A549 (cell line): ENCODE results near the gene KHNYN.
"Not testable (repeated sequence)": the region's sequence is repeated elsewhere in the genome, so short reads cannot be mapped to it uniquely, and the experiment has no call there.

ENCODE experiments used
- BHLHE40 ChIP-seq: IDR thresholded peaks from 2 replicates; pipeline ENCODE4 v1.6.1; 2012; ENCODE audit warnings: low read depth, low read length, inconsistent platforms
- CHD2 ChIP-seq: fragments of 150-350 bp; IDR thresholded peaks from 2 replicates; pipeline ENCODE4 v1.6.1; 2014; ENCODE audit warnings: low read length; ENCODE audit not compliant: partially characterized antibody
- CTCF ChIP-seq: fragments of >200 bp; sonication (Bioruptor Twin); formaldehyde crosslinking; IDR thresholded peaks from 3 replicates; pipeline ENCODE4 v1.5.1; 2016
- HOXB5 ChIP-seq: fragments of 250-450 bp; sonication (Bioruptor Pico); IDR thresholded peaks from 2 replicates; pipeline ENCODE4 v1.5.0; 2020; ENCODE audit warnings: mild to moderate bottlenecking, moderate library complexity
- JUN ChIP-seq, 2 experiments: fragments of >200 bp; sonication (Bioruptor Twin); formaldehyde crosslinking; IDR thresholded peaks; 2 replicates in 1 of 2; 3 replicates in 1 of 2; pipeline ENCODE4 v1.6.1; 2016 to 2017
- KDM1A ChIP-seq: fragments of 200-600 bp; sonication (generic); IDR thresholded peaks from 2 replicates; pipeline ENCODE4 v1.6.1; 2016; ENCODE audit warnings: low read depth, mild to moderate bottlenecking
- MYC ChIP-seq: IDR thresholded peaks from 2 replicates; pipeline ENCODE4 v1.6.1; 2012; ENCODE audit warnings: mild to moderate bottlenecking, inconsistent platforms, low read length, improper control_type of control experiment, borderline replicate concordance
- POLR2A ChIP-seq: IDR thresholded peaks from 2 replicates; pipeline ENCODE4 v1.6.1; 2012; ENCODE audit warnings: mild to moderate bottlenecking, low read length
- RAD21 ChIP-seq, 2 experiments: fragments of >200 bp in 1 of 2; sonication (Bioruptor Twin) in 1 of 2; formaldehyde crosslinking in 1 of 2; IDR thresholded peaks in 1 of 2; conservative IDR thresholded peaks in 1 of 2; 2 replicates in 1 of 2; 3 replicates in 1 of 2; pipeline ENCODE4 v1.6.1; 2012 to 2018; ENCODE audit warnings: inconsistent platforms in 1 of 2
- RCOR1 ChIP-seq: fragments of 150-350 bp; IDR thresholded peaks from 2 replicates; pipeline ENCODE4 v1.6.1; 2014; ENCODE audit warnings: antibody characterized with exemption, low read length, low read depth
- REST ChIP-seq: fragments of 200-600 bp; sonication (generic); IDR thresholded peaks from 2 replicates; pipeline ENCODE4 v1.6.1; 2016; ENCODE audit warnings: antibody characterized with exemption, mild to moderate bottlenecking, moderate library complexity
- RFX5 ChIP-seq: fragments of 450-650 bp; IDR thresholded peaks from 2 replicates; pipeline ENCODE4 v1.7.1; 2014; ENCODE audit warnings: antibody characterized with exemption, mild to moderate bottlenecking, moderate library complexity
- USF2 ChIP-seq: fragments of 450-650 bp; IDR thresholded peaks from 2 replicates; pipeline ENCODE4 v1.6.1; 2014; ENCODE audit warnings: antibody characterized with exemption
- ZNF302 ChIP-seq: fragments of 250-450 bp; sonication (Bioruptor Pico); IDR thresholded peaks from 2 replicates; pipeline ENCODE4 v1.9.0; 2021; ENCODE audit warnings: inconsistent platforms, mild to moderate bottlenecking, moderate library complexity

- TF ChIP-seq CTCF; POLR2A; RFX5; KDM1A; REST; HOXB5; JUN (IDR thresholded peaks at IDR 0.05); RAD21 (conservative IDR thresholded peaks at IDR 0.05 in 1 of 2, IDR thresholded peaks at IDR 0.05 in 1 of 2); USF2; ZNF302 (CRISPR knock-in tag); RCOR1; MYC; CHD2; BHLHE40: not testable (repeated sequence)
These were observed 53.0 kb downstream of the KHNYN start for GRCh38 chr14:24482699-24483303.
